NCI-H2107 treated with DMSO at 0.1 percent for 48 hours (cell line): ENCODE results near the gene DNAJC8.

Experiments
- DNase-seq: peaks from one replicate; lab custom pipeline; 2025; ENCODE audit not compliant: unreplicated experiment; lab: John Stamatoyannopoulos, UW

DNAJC8 gene

GRCh38 chr1:28208818-28209441, 23.9 kb downstream of the DNAJC8 start:
- peak; percentile 83 for DNase-seq

GRCh38 chr1:28205243-28205642, 27.6 kb downstream of the DNAJC8 start:
- DNase-seq, result no peak

- no peak for DNase-seq
These were observed 32.5 kb downstream of the DNAJC8 start for GRCh38 chr1:28200234-28200873.

GRCh38 chr1:28199328-28200233, 33.2 kb downstream of the DNAJC8 start:
- DNase-seq, result no peak

- DNase-seq, result no peak
These were observed 35.0 kb downstream of the DNAJC8 start for GRCh38 chr1:28197682-28198415.

- DNase-seq, result no peak
These were observed 36.5 kb downstream of the DNAJC8 start for GRCh38 chr1:28196330-28196729.

GRCh38 chr1:28195780-28196179, 37.0 kb downstream of the DNAJC8 start:
- no peak for DNase-seq

GRCh38 chr1:28194326-28195035, 38.3 kb downstream of the DNAJC8 start:
- DNase-seq, result no peak

GRCh38 chr1:28193701-28194161, 39.1 kb downstream of the DNAJC8 start:
- no peak for DNase-seq

- DNase-seq, result no peak
These were observed 41.7 kb downstream of the DNAJC8 start for GRCh38 chr1:28190996-28191645.

GRCh38 chr1:28190337-28190979, 42.4 kb downstream of the DNAJC8 start:
- no peak for DNase-seq

- no peak for DNase-seq
These were observed 47.8 kb downstream of the DNAJC8 start for GRCh38 chr1:28185071-28185470.

- no peak for DNase-seq
These were observed 52.2 kb downstream of the DNAJC8 start for GRCh38 chr1:28180306-28181305.

GRCh38 chr1:28178690-28179485, 53.9 kb downstream of the DNAJC8 start:
- DNase-seq, result no peak

GRCh38 chr1:28176492-28177470, 56.0 kb downstream of the DNAJC8 start, which contains the start of gene PTAFR:
TSS of gene PTAFR (minus strand) at chr1:28176690. CDS start at chr1:28151021, 25,669 bp downstream.
- no peak for DNase-seq

- no peak for DNase-seq
These were observed 56.8 kb downstream of the DNAJC8 start for GRCh38 chr1:28175955-28176485.
